IPS-NIHi7 (cell line): ENCODE data around the gene DNAJC2.
"Not testable (repeated sequence)": the region's sequence is repeated elsewhere in the genome, so short reads cannot be mapped to it uniquely, and the experiment has no call there.

Experiments
- DNase-seq: peaks from one replicate; pipeline ENCODE4 v3.0.0; 2012; ENCODE audit warnings: mixed read lengths; ENCODE audit errors: extremely low spot score

Gene DNAJC2

DNA sequence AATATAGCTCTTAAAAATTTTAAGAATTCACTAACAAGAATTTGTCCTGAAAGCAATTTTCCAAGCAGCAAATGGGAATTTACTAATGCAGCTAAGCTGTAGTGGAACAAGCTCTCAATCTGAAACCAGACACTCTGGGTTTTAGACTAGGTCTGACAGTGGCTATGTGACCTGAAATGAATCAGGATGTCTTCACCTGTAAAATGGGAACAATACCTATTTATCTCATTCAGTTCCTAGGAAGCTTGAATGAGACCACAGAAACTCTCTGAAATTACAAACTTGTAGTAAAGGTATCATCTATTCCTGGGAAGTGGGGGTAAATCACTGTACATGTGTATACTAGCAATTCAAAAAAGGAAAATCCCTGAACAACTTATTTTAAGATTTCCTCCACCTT, 1.2 kb downstream of the DNAJC2 start:
- no peak for DNase-seq

DNA sequence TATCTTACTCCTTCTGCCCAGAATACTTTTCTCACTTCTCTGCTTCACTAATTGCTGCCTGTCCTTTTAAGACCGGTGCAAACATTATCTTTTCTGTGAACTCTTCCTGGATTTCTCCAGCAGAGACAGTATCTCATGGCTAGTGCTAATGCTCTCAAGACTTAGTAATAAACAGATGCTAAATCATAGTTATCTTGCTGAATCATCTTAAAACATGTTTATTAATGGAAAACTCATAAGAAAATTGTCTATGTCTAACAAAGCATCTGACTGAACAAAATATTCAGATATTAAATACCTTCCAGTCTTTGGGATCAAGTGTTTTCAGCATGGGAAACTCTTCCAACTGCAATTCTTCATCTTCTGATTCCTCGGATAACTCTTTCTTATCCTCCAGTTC, 3.1 kb downstream of the DNAJC2 start:
- no peak for DNase-seq

DNA sequence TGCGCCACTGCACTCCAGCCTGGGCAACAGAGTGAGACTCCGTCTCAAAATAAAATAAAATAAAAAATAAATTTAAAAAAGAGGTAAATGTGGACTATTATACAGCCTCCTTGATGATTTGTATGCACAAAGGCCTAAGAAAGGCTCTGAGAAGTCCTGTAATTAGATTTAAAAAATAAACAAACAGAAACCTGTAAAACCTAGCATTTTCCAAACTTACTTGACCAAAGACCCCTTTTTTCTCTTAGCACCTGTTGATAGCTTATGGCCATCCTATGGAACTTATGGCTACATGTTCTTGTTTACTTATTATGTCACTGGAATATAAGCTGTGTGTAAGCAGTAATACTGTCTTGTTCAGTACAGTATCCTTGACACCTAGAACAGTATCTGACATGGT, 5.7 kb downstream of the DNAJC2 start:
- no peak for DNase-seq

DNA sequence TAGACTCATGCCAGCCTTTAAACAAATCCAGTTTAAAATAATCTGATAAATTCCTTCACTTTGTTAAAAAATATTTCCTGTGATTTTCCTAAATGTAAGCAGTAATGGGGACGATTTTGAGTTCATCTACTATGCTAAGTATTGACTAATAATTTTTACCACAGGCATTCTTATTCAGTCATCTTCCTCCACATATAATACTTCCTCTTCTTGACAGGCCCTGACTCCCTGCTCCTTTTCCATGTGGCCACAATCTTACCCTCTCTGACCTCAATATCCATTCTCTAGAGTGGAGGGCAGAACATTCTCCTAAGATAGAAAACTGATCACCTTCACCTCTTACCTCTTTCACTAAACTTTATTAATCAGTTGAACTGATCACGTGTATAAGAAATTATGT, 7.8 kb downstream of the DNAJC2 start:
- no peak for DNase-seq

DNA sequence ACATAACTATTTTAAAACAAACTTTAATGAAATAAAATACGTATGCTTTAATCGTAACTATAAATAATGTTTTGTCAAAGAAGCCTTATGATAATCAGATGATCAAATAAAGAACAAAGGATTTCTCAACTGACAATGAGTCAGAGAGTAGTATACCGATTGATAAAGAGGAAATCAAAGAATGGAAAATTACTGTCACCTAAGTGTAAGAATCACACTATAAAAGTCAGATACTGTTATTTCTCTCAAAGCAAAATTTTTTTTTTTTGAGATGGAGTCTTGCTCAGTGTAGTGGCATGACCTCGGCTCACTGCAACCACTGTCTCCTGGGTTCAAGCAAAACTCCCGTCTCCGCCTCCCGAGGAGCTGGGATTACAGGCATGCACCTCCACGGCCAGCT, 18.8 kb downstream of the DNAJC2 start:
- DNase-seq, result no peak

DNA sequence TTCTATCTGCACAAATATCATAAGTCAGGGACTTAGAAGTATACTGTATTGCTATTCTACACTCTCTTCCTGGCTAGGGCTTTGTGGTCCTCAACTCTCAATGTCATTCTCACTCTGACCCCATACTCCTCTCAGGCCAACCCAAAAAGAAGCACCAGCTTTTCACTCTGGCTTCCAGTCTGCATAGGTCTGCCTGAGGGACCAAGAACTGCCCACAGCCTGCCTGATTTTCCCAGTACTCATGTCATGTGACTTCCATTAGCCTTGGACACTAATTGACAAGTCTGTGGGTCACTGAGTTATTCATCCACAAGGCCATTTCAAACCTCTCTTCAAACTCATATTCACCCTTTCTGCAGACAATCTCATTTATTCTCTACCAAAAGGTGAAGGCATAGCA, 27.6 kb downstream of the DNAJC2 start:
- DNase-seq, result no peak

DNA sequence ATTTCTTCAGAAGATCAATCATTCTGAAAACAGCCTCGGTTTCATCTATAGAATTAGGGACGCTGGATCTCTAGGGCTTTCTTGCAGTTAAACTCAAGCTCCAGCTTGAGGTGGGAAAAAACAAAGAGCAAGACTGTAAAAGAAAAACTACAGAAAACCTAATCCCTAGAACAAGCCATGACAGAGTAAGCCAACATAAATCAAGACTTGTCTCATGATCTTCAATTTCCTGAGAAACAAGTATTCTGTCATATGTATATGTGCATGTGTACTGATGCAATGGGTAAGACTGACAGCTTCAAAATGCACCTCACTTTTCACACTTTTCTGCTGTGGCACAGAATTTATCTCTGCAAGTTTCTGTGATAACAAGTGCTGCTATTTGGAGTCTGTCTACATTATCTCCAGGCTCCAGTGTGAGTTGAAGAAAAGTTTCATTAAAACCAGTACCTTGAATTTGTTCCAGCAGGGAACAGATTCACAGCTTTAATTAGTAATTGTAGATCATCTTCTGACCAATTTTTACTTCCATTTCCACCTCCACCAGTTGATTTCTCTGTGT, 28.1 kb downstream of the DNAJC2 start:
- no peak for DNase-seq

DNA sequence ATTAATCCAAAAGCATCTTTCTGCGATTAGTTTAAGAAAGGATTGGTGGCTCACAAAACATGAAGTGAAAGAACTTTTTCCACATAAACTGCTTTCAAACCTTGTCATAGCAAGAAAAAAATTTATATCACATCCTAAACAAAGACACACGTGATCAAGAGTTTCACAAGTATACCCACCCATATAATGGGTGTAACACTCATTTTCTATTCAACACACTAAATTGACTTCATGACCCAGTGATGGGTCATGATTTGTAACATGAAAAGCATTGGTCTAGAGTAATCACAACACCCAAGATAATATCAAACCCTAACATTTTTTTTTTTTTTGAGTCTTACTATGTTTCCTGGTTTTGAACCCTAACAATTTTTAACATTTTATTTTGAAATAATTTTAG, 29.7 kb downstream of the DNAJC2 start:
- no peak for DNase-seq

DNA sequence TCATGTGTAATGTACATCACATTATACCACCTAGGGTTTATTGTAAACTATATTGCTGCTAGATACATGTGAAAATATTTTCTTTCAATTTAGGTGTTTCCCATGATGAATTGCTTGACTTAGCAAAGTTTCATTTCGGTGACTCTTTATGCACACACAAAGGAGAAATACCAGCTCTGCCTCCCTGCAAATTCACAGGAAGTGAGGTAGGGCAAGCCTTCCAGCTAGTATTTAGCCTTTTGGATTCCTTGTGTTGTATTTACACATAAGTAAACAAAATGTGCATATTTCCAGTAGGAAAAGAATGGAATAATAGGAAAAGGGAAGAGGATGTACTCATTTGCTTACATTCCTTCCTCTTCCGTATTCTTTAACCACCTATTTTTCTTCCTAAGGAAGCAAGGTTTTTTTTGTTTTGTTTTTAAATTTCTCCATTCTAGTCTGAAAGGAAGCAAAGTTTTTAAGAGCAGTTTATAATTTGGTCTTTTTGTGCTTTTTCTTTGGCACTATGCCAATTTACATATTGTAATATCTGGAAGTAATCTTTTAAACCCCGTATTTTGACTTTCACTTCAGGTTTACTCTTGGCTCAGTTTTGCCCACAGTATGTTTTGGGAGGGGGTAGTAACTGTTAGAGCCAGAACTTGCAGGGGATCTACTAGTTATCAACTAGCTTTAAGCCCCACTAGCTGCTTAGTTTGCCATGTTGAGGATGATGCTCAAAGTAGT, 36.9 kb downstream of the DNAJC2 start:
- DNase-seq, result no peak

DNA sequence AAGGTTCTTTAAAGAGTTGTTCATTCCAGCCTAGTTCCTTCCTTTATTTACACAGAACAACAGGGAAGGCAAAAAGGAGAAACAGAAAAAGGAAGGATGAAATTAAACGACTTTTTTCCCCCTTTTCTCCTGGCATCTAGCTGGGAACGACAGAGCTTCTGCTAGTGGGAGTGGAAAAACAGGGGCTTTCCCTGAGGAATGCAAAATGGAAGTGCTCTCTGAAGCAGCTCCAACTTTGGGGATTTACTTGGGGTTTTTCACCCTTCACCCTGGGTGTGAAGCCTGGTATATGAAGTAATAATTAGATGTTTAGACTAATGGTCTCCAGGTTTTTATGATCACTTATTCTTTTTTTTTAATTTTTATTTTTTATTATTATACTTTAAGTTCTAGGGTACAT, 43.1 kb downstream of the DNAJC2 start:
- DNase-seq, result no peak

DNA sequence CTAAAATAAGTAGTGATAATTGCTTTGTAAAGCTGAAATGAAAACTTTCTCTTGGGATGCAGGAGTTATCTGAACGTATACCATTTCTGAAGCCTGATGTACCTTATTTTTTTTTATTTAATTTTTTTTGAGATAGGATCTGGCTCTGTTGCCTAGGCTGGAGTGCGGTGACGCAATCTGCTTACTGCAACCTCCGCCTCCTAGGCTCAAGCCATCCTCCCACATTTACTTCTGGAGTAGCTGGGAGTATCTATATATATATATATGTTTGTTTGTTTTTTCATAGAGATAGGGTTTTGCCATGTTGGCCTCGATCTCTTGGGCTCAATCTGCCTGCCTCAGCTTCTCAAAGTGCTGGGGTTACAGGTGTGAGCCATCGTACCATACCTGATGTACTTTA, 44.9 kb downstream of the DNAJC2 start:
- no peak for DNase-seq

DNA sequence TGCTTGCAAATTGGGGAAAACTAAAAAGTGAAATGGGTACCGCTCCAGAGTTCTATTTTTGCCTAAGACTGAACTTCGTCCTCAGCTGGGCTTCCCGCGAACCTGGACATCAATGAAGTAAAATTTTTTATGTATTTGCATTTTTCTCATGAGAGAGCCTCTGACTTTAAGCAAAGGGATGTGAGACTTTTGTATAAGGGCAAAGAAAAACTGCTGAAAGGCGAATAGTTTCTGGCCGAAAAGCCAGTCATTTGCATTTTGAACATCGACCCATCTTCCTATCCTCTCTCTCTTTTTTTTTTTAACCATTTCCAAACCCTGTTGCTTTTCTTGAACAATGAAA, 46.8 kb downstream of the DNAJC2 start:
- no peak for DNase-seq

DNA sequence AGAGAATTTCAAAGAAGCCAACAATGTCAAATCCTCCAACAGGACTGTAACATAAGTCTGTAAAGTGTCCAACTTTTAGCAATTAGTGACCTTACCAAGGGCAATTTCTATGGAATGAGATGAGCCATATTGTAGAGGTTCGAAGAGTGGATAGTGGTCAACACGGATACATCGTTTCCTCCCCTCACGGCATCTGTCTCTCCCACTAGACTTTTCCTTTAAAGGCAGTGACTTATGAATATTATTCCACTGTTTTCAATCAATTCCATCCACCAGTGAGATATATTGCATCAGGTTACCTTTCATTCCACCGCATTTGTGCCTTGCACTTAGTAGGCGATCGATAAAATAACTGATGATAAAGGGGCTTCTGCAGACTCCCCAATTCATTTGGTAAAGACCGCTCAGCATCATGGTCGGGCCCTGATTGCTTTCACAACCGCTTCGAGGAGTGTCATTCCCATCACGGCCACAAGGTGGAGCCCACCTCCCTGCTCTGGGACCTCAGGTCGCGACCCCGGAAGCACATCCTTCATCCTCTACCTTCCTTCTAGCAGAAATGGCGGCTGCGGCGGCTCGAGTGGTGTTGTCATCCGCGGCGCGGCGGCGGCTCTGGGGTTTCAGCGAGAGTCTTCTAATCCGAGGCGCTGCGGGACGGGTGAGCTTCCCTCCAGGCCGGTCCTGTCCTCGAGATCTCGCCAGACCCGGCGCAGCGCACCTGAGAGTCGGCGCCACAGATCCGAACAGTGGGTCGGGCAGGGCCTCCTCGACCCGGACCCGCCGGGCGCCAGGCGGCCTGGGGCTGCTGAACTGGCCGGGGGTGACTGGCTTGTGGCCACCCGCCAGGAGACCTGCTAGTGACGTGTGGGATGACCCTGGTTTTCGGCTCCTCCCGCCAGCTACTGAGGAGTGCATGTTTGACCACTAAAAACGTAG, 47.4 kb downstream of the DNAJC2 start, which contains the start of gene PMPCB:
Gene PMPCB, plus strand, starts transcription at position 535 of the 936 bp plus-strand sequence. Its CDS starts 25 bp downstream, at position 560.
- DNase-seq, result peak; percentile 95

DNA sequence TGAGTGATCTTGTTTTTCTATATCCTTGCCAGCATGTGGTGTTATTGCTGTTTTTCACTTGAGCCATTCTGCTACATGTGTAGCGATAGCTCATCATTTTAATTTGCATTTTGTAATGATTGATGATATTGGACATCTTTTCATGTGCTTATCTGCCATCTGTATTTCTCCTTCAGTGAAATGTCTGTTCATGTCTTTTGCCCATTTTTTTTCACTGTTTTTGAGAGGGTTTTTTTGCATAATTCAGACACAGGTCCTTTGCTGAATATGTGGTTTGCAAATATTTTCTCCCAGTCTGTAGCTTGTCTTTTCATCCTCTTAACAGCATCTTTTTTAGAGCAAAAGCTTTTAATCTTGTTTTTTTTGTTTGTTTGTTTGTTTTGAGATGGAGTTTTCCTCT, 51.0 kb downstream of the DNAJC2 start:
- DNase-seq, result no peak

DNA sequence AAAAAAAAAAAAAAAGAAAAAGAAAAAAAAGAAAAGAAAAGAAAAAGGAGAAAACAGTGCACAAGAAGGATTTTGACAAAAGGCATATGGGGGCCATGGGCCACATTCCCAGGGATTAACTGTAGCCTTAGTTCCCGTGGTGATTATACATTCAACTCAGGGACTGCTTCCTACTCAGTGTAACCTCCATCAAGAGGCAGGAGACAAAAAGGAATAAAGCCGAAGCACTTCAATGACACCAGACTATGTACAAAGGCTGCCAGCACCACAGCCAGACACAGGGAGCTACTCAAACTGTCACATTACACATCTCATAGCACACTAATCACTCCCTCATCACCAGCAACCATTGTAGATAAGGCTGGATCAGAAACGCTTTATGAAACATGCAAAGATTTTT, 52.4 kb downstream of the DNAJC2 start:
- DNase-seq, result no peak

DNA sequence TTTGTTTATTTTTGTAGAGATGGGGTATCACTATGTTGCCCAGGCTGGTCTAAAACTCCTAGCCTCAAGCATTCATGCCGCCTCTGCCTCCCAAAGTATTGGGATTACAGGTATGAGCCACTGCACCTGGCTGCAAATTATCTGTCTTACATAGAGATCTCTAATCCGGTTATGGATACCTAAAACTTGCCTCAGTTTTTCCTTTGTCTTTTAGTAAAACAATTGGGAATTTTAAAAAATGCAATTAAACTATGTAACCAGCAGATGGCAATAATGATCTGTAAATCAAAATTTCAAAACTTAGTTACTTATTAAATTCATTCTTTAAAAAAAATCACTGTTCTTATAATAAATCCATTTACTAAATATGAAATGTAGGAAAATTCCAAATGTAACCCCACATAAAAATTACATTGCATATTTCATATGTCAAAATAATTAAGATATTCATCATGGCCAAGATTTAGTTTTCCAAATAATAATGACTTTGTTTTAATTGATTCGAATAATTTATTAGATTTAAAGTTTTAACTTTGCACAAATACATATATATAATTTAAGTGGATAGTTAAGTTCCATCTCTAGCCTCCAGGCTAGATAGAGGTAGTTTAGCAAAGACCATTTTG, 61.7 kb downstream of the DNAJC2 start:
- not testable (repeated sequence) for DNase-seq

DNA sequence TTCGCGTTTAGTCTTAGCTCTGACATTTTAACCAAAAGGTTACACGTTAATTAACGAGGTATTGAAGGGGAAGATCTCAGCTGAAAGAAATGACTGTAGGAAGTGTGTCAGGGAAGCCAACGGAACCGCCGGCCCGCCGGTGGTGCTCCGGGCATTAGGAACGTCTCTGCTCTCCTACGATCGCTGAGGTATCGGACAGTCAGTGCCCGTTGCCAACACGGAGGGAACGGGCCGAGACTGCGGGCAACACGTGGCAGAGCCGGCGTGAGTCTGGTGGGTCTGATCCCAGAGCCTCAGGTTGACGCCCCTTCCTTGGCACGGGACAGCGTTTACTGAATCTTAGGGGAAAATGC, 63.8 kb downstream of the DNAJC2 start:
- DNase-seq, result not testable (repeated sequence)

DNA sequence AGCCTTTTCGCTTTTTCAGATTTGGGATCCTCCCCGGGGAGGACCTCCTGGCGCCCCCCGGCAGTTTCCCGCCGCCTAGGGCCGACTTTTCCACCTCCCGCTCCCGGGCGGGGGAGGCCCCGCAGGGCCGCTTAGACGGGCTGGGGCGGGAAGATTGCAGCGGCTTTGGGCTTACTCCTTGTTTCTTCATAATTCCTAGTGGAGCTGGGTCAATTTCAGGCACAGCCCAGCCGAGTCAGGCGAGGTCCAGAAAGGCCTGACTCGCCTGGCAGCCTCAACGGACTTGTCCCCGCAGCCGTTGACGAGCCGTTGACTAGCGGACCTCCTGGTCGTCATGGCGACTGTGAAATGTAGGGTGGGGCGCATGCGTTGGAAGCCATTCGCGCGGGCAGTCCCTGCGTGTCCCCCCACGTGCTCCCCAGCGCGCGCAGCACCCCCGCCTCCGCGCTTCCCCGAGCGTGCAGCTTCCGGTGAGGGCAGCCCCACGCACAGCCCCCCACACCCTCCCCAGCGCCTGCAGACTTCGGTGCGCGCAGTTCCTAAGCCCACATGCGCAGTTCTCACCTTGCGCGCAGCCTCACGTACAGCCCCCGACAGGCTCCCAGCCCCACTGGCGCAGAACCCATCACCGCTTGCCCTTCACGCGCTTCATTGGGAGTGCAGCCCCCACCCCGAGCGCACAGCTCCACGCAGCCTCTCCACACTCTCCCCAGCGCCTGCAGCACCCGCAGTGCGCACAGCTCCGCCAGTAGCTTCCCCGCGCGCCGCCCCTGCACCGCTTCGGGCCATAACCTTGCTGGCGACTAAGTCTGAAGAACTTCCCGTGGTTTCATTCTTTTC, 64.4 kb downstream of the DNAJC2 start:
- not testable (repeated sequence) for DNase-seq

DNA sequence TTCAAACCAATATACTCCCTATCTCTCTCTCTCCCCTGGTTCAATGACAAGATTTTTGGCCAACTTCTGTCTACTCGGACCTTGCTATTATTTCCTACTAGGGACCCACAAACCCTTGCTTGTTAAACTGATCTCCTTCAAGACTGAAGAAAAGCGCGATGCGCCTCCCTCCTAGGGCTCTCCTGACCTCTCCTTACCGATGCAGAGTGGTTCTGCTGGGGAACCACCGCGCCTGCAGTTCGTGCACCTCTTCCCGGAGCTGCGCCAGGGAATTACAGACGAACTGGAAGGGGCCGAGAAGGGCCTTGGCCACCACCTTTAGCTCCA, 65.0 kb downstream of the DNAJC2 start:
- DNase-seq, result peak; percentile 17

DNA sequence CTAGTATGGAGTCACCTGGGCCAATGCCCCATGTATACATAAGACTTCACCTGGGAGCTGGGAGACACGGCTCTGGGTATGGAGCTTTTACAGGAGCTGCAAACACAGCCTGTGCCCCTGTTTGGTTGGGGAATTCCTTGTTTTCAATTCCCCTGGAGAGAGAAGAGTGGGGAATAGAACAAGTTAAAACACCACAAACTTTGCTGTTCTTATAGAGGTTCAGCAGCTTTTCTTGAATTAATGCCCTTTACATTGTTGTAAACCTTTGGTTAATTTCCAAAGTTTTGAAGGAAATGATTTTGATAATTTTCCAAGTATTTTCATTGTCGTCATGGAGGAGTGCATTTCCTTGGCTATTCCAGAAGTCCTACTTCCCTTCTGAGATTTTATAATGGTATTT, 66.4 kb downstream of the DNAJC2 start:
- not testable (repeated sequence) for DNase-seq

DNA sequence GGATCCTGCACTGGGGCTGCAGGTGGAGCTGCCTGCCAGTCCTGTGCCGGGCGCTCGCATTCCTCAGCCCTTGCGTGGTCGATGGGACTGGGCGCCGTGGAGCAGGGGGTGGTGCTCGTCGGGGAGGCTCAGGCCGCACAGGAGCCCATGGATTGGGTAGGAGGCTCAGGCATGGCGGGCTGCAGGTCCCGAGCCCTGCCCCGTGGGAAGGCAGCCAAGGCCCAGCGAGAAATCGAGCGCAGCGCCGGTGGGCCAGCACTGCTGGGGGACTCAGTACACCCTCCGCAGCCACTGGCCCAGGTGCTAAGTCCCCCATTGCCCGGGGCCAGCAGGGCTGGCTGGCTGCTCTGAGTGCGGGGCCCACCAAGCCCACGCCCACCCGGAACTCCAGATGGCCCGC, 69.7 kb downstream of the DNAJC2 start:
- not testable (repeated sequence) for DNase-seq

DNA sequence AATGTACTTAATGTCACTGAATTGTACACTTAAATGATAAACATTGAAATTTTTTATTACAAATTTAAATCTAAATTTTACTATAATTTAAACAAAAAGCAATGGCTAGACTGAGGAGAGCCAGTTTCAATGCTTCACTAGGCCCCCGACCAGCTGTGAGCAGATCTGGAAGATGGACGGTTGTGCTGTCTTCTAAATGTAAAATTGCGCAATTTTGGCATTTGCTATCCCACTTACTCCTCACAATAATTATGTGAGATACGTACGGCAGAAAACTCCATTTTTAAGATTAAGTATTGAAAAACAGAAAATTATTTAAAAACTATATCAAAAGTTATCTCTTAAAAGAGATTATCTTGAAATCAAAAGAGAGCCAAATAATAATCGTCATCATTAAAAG, 71.2 kb downstream of the DNAJC2 start:
- not testable (repeated sequence) for DNase-seq
